Uterus (tissue), 4 donors: ENCODE data around the gene ATP5ME. TPM values are rescaled to one million over a fixed set of nuclear protein-coding genes. Genes with fewer than 3 reads are reported as not detected.

Source experiments
- DNase-seq, 2 donors: peaks; one replicate each; pipeline ENCODE4 v3.0.0-alpha.2; 2019 to 2020
- H3K27ac ChIP-seq, 2 donors: fragments of 200-600 bp; sonication (generic); 1 replicate in 1 of 2; 2 replicates in 1 of 2; pipeline ENCODE4 v1.5.1; 2016 to 2018
- H3K27me3 ChIP-seq, 2 donors: fragments of 200-600 bp; sonication (generic); one replicate each; pipeline ENCODE4 v1.5.1; 2018 to 2019; ENCODE audit warnings: control low read depth in 1 of 2
- H3K36me3 ChIP-seq, 2 donors: fragments of 200-600 bp; sonication (generic); one replicate each; pipeline ENCODE4 v1.5.1; 2019; ENCODE audit warnings: control low read depth in 1 of 2
- H3K4me1 ChIP-seq, 2 donors: fragments of 200-600 bp; sonication (generic); one replicate each; pipeline ENCODE4 v1.5.1; 2018 to 2019; ENCODE audit warnings: control low read depth in 1 of 2
- H3K4me3 ChIP-seq, 2 donors: fragments of 200-600 bp; sonication (generic); 1 replicate in 1 of 2; 2 replicates in 1 of 2; pipeline ENCODE4 v1.5.1; 2018 to 2019; ENCODE audit warnings: mild to moderate bottlenecking in 1 of 2
- H3K9me3 ChIP-seq, 2 donors: fragments of 200-600 bp; sonication (generic); one replicate each; pipeline ENCODE4 v1.5.1; 2019; ENCODE audit warnings: control low read depth in 1 of 2
- CTCF ChIP-seq, 4 experiments: fragments of 200-600 bp in 2 of 4; fragments of 450-650 bp in 2 of 4; sonication (generic) in 2 of 4; IDR thresholded peaks; one replicate each; pipeline ENCODE4 v1.5.1; 2016 to 2019; ENCODE audit warnings: antibody characterized with exemption in 4 of 4, mild to moderate bottlenecking in 2 of 4, moderate library complexity in 1 of 4
- POLR2A ChIP-seq, 2 donors: fragments of 450-650 bp; IDR thresholded peaks; one replicate each; pipeline ENCODE4 v1.6.1; 2016; ENCODE audit warnings: antibody characterized with exemption in 2 of 2, mild to moderate bottlenecking in 1 of 2, moderate library complexity in 1 of 2
- intact Hi-C: fragments of 100-400 bp; cut with DNase I; formaldehyde crosslinking; loops from one replicate; pipeline ENCODE4 v1.15.1; 2023; ENCODE audit warnings: low total_unique reads
- total RNA-seq, 4 donors: library from RNA; depleted of rRNA in 3 of 4; stranded (reverse); fragments of >200 nt in 3 of 4; gene quantifications; one replicate each; pipeline versions ENCODE4 v1.1.0 to v1.2.4, GENCODE V29; 2014 to 2023
- donor health status: DM: yes; HTN: yes; CAD: no.

Gene ATP5ME
- total RNA-seq, 4 donors from 2014 or later, result 24.1 to 168 (median 64.2) TPM

GRCh38 chr4:682490-683172, 8.6 kb upstream of the ATP5ME start:
- no peak for DNase-seq
- TF ChIP-seq POLR2A (IDR thresholded peaks at IDR 0.05), result no peak
- TF ChIP-seq CTCF (IDR thresholded peaks at IDR 0.05), result no peak
- intact Hi-C loops, result no loop called here
- Histone ChIP-seq H3K27ac (no peak overlapping the region), H3K4me3 (no peak overlapping the region), H3K9me3 (no peaks in the 10 kb centered on the region), H3K27me3 (no peaks in the 10 kb centered on the region), H3K4me1 (peaks cover 0 to 17% of the 10 kb centered on the region in 2 donors), H3K36me3 (no peaks in the 10 kb centered on the region)

DNA sequence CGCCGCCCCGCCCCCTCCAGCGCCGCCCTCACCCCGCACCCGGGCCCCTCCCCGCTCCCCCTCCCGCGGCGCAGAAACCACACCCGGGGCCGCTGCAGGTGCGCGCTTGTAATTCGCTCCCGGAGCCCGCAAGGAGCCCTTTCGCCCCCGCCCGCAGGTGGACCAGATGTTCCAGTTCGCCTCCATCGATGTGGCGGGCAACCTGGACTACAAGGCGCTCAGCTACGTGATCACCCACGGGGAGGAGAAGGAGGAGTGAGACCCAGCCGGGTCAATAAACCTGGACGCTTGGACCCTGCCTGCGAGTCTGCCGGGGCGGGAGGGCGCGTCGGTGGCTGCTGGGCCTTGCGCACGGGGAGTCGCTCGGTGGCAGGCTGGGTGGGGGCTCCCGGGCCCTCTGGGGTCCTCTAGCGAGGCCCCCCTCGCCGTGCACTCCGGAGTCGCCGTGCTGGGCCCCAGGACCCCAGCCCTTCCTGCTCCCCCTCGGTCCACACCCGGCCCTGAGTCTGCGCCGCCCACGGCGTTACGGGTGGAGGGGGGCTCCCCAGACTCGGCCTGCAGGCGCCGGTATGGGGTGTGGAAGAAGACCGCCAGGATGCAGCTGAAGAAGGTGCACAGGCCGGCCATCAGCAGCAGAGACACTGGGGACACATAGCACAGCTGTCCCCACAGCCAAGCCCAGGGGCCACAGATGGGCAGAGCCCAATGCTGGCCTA, 7.8 kb upstream of the ATP5ME start:
- TF ChIP-seq POLR2A (IDR thresholded peaks at IDR 0.05) (no peak), CTCF (IDR thresholded peaks at IDR 0.05) (no peak)
- Histone ChIP-seq H3K4me1 (peaks cover 0 to 11% of the 10 kb centered on the region in 2 donors), H3K27me3 (no peaks in the 10 kb centered on the region), H3K27ac (no peak overlapping the region), H3K9me3 (no peaks in the 10 kb centered on the region), H3K36me3 (no peaks in the 10 kb centered on the region), H3K4me3 (peak overlapping the region in 1 of 2 donors; percentile 20)
- intact Hi-C loops, result no loop called here
- no peak for DNase-seq

GRCh38 chr4:680928-681645, 7.0 kb upstream of the ATP5ME start:
- Histone ChIP-seq H3K27me3 (no peaks in the 10 kb centered on the region), H3K4me1 (peaks cover 0 to 6% of the 10 kb centered on the region in 2 donors), H3K36me3 (no peaks in the 10 kb centered on the region), H3K9me3 (no peaks in the 10 kb centered on the region), H3K4me3 (peak overlapping the region; percentile 39), H3K27ac (no peak overlapping the region)
- no peak for TF ChIP-seq CTCF (IDR thresholded peaks at IDR 0.05)
- no peak for TF ChIP-seq POLR2A (IDR thresholded peaks at IDR 0.05)
- intact Hi-C loops, result no loop called here
- peak; percentile 53 to 63 for DNase-seq

DNA sequence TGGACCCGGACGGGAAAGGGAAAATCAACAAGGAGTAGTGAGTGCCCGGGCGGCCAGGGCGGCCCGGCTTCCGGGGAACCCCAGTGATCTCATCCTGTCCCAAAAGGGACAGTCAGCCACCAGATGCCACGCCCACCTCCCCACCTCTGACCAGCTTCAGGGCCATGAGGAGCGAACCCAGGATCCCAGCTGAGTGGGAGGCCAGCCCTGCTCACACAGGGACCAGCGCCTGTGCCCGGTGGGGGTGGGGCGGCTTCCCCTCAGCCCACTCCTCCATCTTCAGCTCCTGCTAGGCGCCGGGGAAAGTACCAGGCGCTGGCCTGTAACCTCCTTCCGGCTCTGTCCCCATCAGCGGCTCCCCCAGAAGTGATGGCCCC, 6.5 kb upstream of the ATP5ME start:
- intact Hi-C loops, result no loop called here
- Histone ChIP-seq H3K4me1 (peaks cover 0 to 6% of the 10 kb centered on the region in 2 donors), H3K4me3 (peak overlapping the region in 1 of 2 donors; percentile 39), H3K36me3 (no peaks in the 10 kb centered on the region), H3K27me3 (no peaks in the 10 kb centered on the region), H3K27ac (no peak overlapping the region), H3K9me3 (no peaks in the 10 kb centered on the region)
- DNase-seq, result no peak
- TF ChIP-seq CTCF (IDR thresholded peaks at IDR 0.05) (no peak), POLR2A (IDR thresholded peaks at IDR 0.05) (no peak)

DNA sequence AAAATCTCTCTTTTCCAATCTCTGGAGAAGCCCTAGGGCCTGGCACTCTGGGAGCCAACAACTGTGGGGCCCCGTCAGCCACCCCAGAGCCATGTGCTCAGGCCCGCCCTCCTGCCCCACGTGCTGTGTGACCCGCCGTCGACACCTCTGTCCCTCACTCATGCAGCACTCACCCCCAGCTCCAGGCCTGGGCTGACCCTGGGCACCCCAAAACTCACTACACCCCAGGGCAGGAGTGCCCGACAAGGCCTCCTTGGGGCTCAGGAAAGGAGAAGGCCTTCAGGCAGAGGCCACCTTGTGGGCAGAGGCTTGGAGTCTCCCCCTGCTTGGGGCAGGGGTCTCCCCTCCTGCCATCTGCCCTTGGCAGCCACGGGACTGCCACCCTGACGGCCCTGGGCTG, 6.0 kb upstream of the ATP5ME start:
- intact Hi-C loops, result no loop called here
- H3K27ac ChIP-seq, result no peak overlapping the region
- DNase-seq, result no peak

More for the DNA sequence above, 6.0 kb upstream of the ATP5ME start:
- Histone ChIP-seq H3K36me3 (no peaks in the 10 kb centered on the region), H3K27me3 (no peaks in the 10 kb centered on the region), H3K4me1 (peaks cover 0 to 9% of the 10 kb centered on the region in 2 donors), H3K9me3 (no peaks in the 10 kb centered on the region), H3K4me3 (no peak overlapping the region)
- no peak for TF ChIP-seq CTCF (IDR thresholded peaks at IDR 0.05)
- no peak for TF ChIP-seq POLR2A (IDR thresholded peaks at IDR 0.05)
